ENCODE measurements around the gene HS2ST1. TPM values are rescaled to one million over a fixed set of nuclear protein-coding genes. Genes with fewer than 3 reads are reported as not detected.

HS2ST1 gene
- total RNA-seq, 6 experiments from 2014 or later: 23.8 to 26.8 (median 24.8) TPM

- no peak for DNase-seq
- Mint-ChIP-seq H3K27me3 (ENCODE audit: insufficient read depth) (peaks cover 8% of the 10 kb centered on the region), H3K36me3 (ENCODE audit: low read depth) (no peaks in the 10 kb centered on the region), H3K27ac (no peak overlapping the region; the same call in 1 of the 2 replicates), H3K4me3 (no peak overlapping the region), H3K4me1 (ENCODE audit: low read depth) (peaks cover 13% of the 10 kb centered on the region), H3K9me3 (no peaks in the 10 kb centered on the region)
- TF ChIP-seq CTCF (IDR thresholded peaks at IDR 0.05): no peak
Observed at GRCh38 chr1:87150143-87150542, 235.7 kb downstream of the HS2ST1 start.

- Mint-ChIP-seq H3K4me1 (ENCODE audit: low read depth) (peaks cover 13% of the 10 kb centered on the region), H3K4me3 (no peak overlapping the region), H3K27me3 (ENCODE audit: insufficient read depth) (peaks cover 7% of the 10 kb centered on the region), H3K27ac (no peak overlapping the region), H3K9me3 (no peaks in the 10 kb centered on the region), H3K36me3 (ENCODE audit: low read depth) (no peaks in the 10 kb centered on the region)
- DNase-seq: no peak
- TF ChIP-seq CTCF (IDR thresholded peaks at IDR 0.05): no peak
Observed at GRCh38 chr1:87151500-87152421, 237.3 kb downstream of the HS2ST1 start.

GRCh38 chr1:87154384-87154783 lies 239.9 kb downstream of the HS2ST1 start:
- no peak for TF ChIP-seq CTCF (IDR thresholded peaks at IDR 0.05)
- Mint-ChIP-seq H3K4me1 (ENCODE audit: low read depth) (peaks cover 7% of the 10 kb centered on the region), H3K4me3 (no peak overlapping the region), H3K9me3 (no peaks in the 10 kb centered on the region), H3K27me3 (ENCODE audit: insufficient read depth) (no peaks in the 10 kb centered on the region; the same call in 1 of the 2 replicates), H3K36me3 (ENCODE audit: low read depth) (no peaks in the 10 kb centered on the region), H3K27ac (no peak overlapping the region)
- DNase-seq: no peak

GRCh38 chr1:87155170-87155569 lies 240.7 kb downstream of the HS2ST1 start:
- DNase-seq: no peak
- Mint-ChIP-seq H3K36me3 (ENCODE audit: low read depth) (no peaks in the 10 kb centered on the region), H3K4me1 (ENCODE audit: low read depth) (no peaks in the 10 kb centered on the region; the same call in 1 of the 2 replicates), H3K4me3 (no peak overlapping the region), H3K27me3 (ENCODE audit: insufficient read depth) (no peaks in the 10 kb centered on the region; the same call in 1 of the 2 replicates), H3K9me3 (no peaks in the 10 kb centered on the region), H3K27ac (no peak overlapping the region)
- no peak for TF ChIP-seq CTCF (IDR thresholded peaks at IDR 0.05)

- H3K27me3 Mint-ChIP-seq (ENCODE audit: insufficient read depth): no peaks in the 10 kb centered on the region; the same call in 1 of the 2 replicates
- no peak overlapping the region for H3K4me3 Mint-ChIP-seq
- no peak for DNase-seq
- H3K36me3 Mint-ChIP-seq (ENCODE audit: low read depth): no peaks in the 10 kb centered on the region
- H3K4me1 Mint-ChIP-seq (ENCODE audit: low read depth): no peaks in the 10 kb centered on the region
- H3K9me3 Mint-ChIP-seq: no peaks in the 10 kb centered on the region
- no peak overlapping the region for H3K27ac Mint-ChIP-seq
- no peak for TF ChIP-seq CTCF (IDR thresholded peaks at IDR 0.05)
Observed at GRCh38 chr1:87155648-87156047, 241.2 kb downstream of the HS2ST1 start.

Data from HFFc6 (cell line).